ENCODE data around the gene TMEM201. TPM values are rescaled to one million over a fixed set of nuclear protein-coding genes. Genes with fewer than 3 reads are reported as not detected.

Gene TMEM201
- total RNA-seq, 2 experiments from 2014 or later: 7.5 to 21.9 TPM

DNA sequence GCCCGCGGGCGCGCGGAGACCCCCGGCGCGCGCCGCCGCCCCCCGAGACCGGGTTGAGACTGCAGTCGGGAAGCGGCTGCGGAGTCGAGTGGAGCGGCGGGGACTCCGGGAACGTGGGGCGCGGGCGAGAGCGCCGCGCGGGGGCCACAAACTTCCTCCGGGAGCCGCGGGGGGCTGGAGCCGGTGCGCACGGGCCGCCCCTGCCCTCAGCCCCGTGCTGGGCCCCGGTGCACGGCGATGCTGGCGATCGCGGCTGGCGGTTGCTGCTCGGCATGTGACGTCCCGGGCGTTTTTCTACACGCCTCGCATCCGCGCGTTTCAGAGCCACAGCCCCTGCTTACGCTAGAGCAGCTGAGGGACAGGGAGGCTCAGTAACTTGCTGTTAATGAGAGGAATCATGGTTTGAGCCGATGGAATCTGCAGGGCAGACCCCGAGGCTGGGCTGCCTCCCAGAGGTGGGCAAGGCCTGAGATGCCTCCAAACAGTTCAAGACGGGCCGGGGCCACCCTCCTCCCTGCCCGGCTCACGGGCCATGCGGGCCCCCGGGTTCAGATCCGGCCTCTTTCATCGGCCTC, 520 bp downstream of the TMEM201 start:
- POLR2A ChIA-PET: interaction anchor here (0.7 to 1.2 kb wide), 5 partner anchors 9 to 445 kb away, joined by 3 to 5 read pairs (median 4); no protein-coding TSS in a partner anchor
- H3K4me1 ChIP-seq (ENCODE audit: insufficient read depth, low read length, poor library complexity, severe bottlenecking): peaks cover 43% of the 10 kb centered on the region
- TF ChIP-seq, protein P1, sequence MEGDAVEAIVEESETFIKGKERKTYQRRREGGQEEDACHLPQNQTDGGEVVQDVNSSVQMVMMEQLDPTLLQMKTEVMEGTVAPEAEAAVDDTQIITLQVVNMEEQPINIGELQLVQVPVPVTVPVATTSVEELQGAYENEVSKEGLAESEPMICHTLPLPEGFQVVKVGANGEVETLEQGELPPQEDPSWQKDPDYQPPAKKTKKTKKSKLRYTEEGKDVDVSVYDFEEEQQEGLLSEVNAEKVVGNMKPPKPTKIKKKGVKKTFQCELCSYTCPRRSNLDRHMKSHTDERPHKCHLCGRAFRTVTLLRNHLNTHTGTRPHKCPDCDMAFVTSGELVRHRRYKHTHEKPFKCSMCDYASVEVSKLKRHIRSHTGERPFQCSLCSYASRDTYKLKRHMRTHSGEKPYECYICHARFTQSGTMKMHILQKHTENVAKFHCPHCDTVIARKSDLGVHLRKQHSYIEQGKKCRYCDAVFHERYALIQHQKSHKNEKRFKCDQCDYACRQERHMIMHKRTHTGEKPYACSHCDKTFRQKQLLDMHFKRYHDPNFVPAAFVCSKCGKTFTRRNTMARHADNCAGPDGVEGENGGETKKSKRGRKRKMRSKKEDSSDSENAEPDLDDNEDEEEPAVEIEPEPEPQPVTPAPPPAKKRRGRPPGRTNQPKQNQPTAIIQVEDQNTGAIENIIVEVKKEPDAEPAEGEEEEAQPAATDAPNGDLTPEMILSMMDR (conservative IDR thresholded peaks at IDR 0.05; ENCODE audit: low read length): no peak
- no peak for TF ChIP-seq EZH2phosphoT487 (IDR thresholded peaks at IDR 0.05; ENCODE audit: borderline replicate concordance, low read depth, low read length)
- no peaks in the 10 kb centered on the region for H3K9me3 ChIP-seq (ENCODE audit: low read length)
- peaks cover 9% of the 10 kb centered on the region for H3K36me3 ChIP-seq (ENCODE audit: insufficient read depth, low read length)
- H3K9me2 ChIP-seq (ENCODE audit: insufficient read depth, low read length): no peaks in the 10 kb centered on the region
- no peak overlapping the region for H3K27ac ChIP-seq (ENCODE audit: low read depth, low read length, poor library complexity, severe bottlenecking)
- CTCF ChIA-PET (ENCODE audit: unreplicated experiment): interaction anchor here (0.5 to 0.7 kb wide), 2 partner anchors 10 to 26 kb away, joined by 3 read pairs; no protein-coding TSS in a partner anchor
- peak overlapping the region; percentile 90 for H3K4me3 ChIP-seq (ENCODE audit: low read depth, low read length, poor library complexity, severe bottlenecking)
- DNase-seq (ENCODE audit: low spot score): peak; percentile 51
- H2AFZ ChIP-seq (ENCODE audit: low read length): no peak overlapping the region
- intact Hi-C loops (cut with micrococcal nuclease; ENCODE audit: unreplicated experiment): loop anchor here (2.0 to 5.0 kb wide), 2 partner anchors 234 to 302 kb away; partner anchors contain the start of gene CLSTN1
- peak overlapping the region; percentile 89 for H3K4me2 ChIP-seq (ENCODE audit: low read length)
- BruUV-seq (replicated peaks): no TSS peak
- peaks cover 10% of the 10 kb centered on the region; the same call in 1 of the 2 replicates for H3K79me2 ChIP-seq (ENCODE audit: insufficient read depth, low read depth, low read length)
- peaks cover 19% of the 10 kb centered on the region for H4K20me1 ChIP-seq (ENCODE audit: insufficient read depth, low read length)

DNA sequence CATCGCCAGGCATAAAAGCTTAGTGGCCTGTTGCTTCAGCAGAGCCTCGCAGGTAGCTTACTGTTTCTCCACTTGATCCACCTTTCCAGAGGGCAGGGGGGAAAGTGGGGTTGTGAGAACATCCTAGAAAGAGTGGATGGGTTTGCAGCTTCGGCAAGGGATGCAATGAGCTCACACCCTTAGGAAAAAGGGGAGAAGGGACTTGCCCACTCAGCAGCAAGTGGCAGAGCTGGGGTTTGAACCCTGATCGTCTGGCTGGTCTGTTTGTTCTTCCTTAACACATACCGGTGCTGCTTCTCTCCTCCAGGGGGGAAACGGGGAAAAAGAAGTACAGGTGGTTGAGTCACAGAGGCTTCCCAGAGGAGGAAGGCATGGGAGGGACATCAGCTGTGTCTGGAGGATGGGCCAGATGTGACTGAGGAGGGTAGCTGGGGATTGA, 1.0 kb downstream of the TMEM201 start:
- H3K9me2 ChIP-seq (ENCODE audit: insufficient read depth, low read length): no peaks in the 10 kb centered on the region
- intact Hi-C loops (cut with micrococcal nuclease; ENCODE audit: unreplicated experiment): loop anchor here (2.0 to 5.0 kb wide), 2 partner anchors 233 to 302 kb away; partner anchors contain the start of gene CLSTN1

More for the DNA sequence above, 1.0 kb downstream of the TMEM201 start:
- BruUV-seq (replicated peaks): no TSS peak
- Histone ChIP-seq H2AFZ (ENCODE audit: low read length) (no peak overlapping the region), H4K20me1 (ENCODE audit: insufficient read depth, low read length) (peaks cover 19% of the 10 kb centered on the region), H3K4me2 (ENCODE audit: low read length) (peak overlapping the region; percentile 89), H3K9me3 (ENCODE audit: low read length) (no peaks in the 10 kb centered on the region), H3K4me1 (ENCODE audit: insufficient read depth, low read length, poor library complexity, severe bottlenecking) (peaks cover 43% of the 10 kb centered on the region), H3K4me3 (ENCODE audit: low read depth, low read length, poor library complexity, severe bottlenecking) (peak overlapping the region; percentile 90), H3K27ac (ENCODE audit: low read depth, low read length, poor library complexity, severe bottlenecking) (no peak overlapping the region), H3K36me3 (ENCODE audit: insufficient read depth, low read length) (peaks cover 5% of the 10 kb centered on the region; the same call in 1 of the 2 replicates), H3K79me2 (ENCODE audit: insufficient read depth, low read depth, low read length) (peaks cover 10% of the 10 kb centered on the region; the same call in 1 of the 2 replicates)
- TF ChIP-seq, protein P1 (conservative IDR thresholded peaks at IDR 0.05; ENCODE audit: low read length): no peak
- no peak for TF ChIP-seq EZH2phosphoT487 (IDR thresholded peaks at IDR 0.05; ENCODE audit: borderline replicate concordance, low read depth, low read length)
- POLR2A ChIA-PET: interaction anchor here (0.7 to 1.2 kb wide), 5 partner anchors 8 to 444 kb away, joined by 3 to 5 read pairs (median 4); no protein-coding TSS in a partner anchor
- CTCF ChIA-PET (ENCODE audit: unreplicated experiment): interaction anchor here (0.5 to 0.7 kb wide), 2 partner anchors 10 to 25 kb away, joined by 3 read pairs; no protein-coding TSS in a partner anchor
- DNase-seq (ENCODE audit: low spot score): peak; percentile 10

Data from OCI-LY7 (cell line).